ENCODE measurements around the gene PLCB3.

Gene PLCB3

DNA sequence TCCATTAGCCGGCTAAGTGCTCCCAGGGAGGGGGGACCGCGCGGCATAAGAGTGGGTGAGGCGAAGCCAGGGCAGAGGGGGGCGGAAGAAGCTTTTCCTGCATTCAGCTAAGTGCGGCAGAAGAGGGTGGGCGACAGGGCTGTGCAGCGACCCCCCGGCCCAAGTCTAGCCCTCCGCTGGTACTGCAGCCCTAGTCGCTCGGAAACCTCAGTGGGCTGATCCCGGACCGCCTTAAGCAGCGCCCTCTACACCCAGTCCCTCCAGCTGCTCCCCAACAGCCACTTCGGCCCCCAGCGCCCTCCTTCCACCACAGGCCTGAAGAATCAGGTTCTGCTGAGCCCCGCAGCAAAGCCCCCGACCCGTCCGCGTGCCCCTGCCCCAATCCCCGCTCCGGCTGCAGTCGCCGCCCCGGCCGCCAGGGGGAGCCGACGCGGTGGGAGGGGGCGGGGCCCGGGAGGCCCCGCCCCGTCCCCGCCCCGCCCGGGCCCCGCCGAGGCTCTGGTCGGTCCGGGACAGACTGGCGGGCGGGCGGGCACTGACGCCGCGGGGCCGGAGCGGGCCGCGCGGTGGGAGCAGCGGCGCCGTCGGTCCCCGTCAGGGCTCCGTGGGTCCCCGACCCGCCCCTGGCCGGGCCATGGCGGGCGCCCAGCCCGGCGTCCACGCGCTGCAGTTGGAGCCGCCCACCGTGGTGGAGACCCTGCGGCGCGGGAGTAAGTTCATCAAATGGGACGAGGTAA is at the start of gene PLCB3:
TSS of gene PLCB3 (plus strand) at position 515 of the 737 bp plus-strand sequence. CDS start at position 635, 120 bp downstream.
- H3K36me3 ChIP-seq (ENCODE audit: insufficient read depth, low read length) = peaks cover 6% of the 10 kb centered on the region
- peak within 1 kb of the TSS; percentile 71 for H2AFZ ChIP-seq (ENCODE audit: low read depth, low read length)
- no peaks in the 10 kb centered on the region for H3K27me3 ChIP-seq (ENCODE audit: insufficient read depth, low read length)
- no peaks in the 10 kb centered on the region for H3K9me3 ChIP-seq (ENCODE audit: low read length)
- H3K4me3 ChIP-seq (ENCODE audit: low read length) = peak within 1 kb of the TSS; percentile 55
- H3K4me1 ChIP-seq (ENCODE audit: insufficient read depth, low read length) = peaks cover 36% of the 10 kb centered on the region

DNA sequence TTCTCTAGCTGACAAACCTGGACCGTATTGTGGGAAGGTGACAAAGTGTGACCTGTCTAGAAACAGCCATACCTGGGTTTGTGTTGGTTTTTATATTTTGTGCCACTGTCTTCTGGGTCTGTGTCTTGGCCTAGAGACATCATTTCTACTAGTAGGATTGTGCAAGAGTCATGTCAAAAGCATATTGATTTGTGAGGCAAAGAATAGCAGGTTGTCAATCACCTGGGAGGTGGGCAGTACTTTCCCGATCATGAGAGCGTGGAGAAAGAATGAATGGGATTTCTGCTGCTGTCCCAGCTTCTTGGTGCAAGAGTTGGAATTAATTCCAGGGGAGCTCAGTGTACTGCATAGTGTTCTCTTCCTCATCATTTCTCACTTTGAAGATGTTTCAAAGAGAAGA is 49.8 kb upstream of the PLCB3 start:
- no peak overlapping the region for H3K4me3 ChIP-seq (ENCODE audit: low read length)
- H2AFZ ChIP-seq (ENCODE audit: low read depth, low read length) = no peak overlapping the region
- H3K9me3 ChIP-seq (ENCODE audit: low read length) = no peaks in the 10 kb centered on the region
- no peaks in the 10 kb centered on the region for H3K4me1 ChIP-seq (ENCODE audit: insufficient read depth, low read length)
- H3K36me3 ChIP-seq (ENCODE audit: insufficient read depth, low read length) = peaks cover 78% of the 10 kb centered on the region
- H3K27me3 ChIP-seq (ENCODE audit: insufficient read depth, low read length) = no peaks in the 10 kb centered on the region

DNA sequence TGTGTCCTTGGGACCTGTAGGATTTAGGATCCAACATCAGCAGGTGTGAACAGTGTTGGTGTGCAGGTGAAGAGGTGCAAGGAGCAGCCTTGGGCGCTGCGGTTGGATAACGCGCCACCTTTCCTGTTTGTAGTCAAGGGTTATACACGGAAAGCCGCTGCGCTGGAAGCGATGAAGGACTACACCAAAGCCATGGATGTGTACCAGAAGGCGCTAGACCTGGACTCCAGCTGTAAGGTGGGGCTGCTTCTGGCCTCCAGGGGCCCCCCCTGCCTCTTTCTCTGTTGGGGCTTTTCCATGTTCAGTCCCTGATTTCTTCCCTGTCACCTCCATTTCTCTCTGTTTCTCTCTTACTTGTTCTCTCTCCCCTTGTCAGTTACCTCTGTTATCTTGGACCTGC is 48.3 kb upstream of the PLCB3 start:
- Histone ChIP-seq H3K9me3 (ENCODE audit: low read length) (no peaks in the 10 kb centered on the region), H2AFZ (ENCODE audit: low read depth, low read length) (no peak overlapping the region), H3K27me3 (ENCODE audit: insufficient read depth, low read length) (no peaks in the 10 kb centered on the region), H3K36me3 (ENCODE audit: insufficient read depth, low read length) (peaks cover 66% of the 10 kb centered on the region), H3K4me1 (ENCODE audit: insufficient read depth, low read length) (peaks cover 3% of the 10 kb centered on the region), H3K4me3 (ENCODE audit: low read length) (no peak overlapping the region)

DNA sequence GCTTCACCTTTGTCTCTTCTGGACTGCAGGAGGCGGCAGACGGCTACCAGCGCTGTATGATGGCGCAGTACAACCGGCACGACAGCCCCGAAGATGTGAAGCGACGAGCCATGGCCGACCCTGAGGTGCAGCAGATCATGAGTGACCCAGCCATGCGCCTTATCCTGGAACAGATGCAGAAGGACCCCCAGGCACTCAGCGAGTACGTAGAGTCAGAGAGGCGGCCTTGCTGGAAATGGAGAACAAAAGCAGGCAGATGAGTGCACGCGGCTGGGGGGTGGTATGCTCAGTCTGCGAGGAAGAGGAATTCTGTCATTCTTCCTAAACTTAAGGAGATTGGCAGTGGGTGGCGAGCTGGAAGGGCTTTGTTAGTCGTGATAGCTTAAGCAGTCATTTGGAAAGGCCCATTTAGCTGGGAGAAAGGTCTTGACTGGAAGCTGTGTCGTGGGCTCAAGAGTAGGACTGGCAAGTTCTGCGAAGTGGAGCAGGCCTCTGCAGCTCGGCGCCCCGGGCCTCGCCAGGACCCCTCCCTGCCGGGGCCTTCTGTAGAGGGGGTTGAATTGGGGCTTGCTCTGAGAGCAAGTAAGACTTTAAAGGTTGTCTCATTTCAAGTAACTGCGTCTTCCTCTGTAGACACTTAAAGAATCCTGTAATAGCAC is 47.8 kb upstream of the PLCB3 start:
- no peak overlapping the region for H2AFZ ChIP-seq (ENCODE audit: low read depth, low read length)
- H3K4me1 ChIP-seq (ENCODE audit: insufficient read depth, low read length) = peaks cover 3% of the 10 kb centered on the region
- H3K27me3 ChIP-seq (ENCODE audit: insufficient read depth, low read length) = no peaks in the 10 kb centered on the region
- no peak overlapping the region for H3K4me3 ChIP-seq (ENCODE audit: low read length)
- H3K36me3 ChIP-seq (ENCODE audit: insufficient read depth, low read length) = peaks cover 60% of the 10 kb centered on the region
- no peaks in the 10 kb centered on the region for H3K9me3 ChIP-seq (ENCODE audit: low read length)

DNA sequence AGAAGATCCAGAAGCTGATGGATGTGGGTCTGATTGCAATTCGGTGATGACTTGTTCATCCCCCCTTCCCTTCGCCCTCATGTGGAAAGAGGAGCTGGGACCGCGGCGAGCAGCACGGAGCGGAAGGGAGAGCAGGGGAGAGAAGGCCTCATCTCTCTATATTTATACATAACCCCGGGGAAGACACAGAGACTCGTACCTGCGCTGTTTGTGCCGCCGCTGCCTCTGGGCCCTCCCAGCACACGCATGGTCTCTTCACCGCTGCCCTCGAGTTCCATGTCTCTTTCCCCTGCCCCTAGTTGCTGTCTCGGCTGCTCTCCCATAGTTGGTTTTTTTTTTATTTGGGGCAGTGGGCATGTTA is 47.3 kb upstream of the PLCB3 start:
- no peak overlapping the region for H3K4me3 ChIP-seq (ENCODE audit: low read length)
- peaks cover 59% of the 10 kb centered on the region for H3K36me3 ChIP-seq (ENCODE audit: insufficient read depth, low read length)
- no peak overlapping the region for H2AFZ ChIP-seq (ENCODE audit: low read depth, low read length)

DNA sequence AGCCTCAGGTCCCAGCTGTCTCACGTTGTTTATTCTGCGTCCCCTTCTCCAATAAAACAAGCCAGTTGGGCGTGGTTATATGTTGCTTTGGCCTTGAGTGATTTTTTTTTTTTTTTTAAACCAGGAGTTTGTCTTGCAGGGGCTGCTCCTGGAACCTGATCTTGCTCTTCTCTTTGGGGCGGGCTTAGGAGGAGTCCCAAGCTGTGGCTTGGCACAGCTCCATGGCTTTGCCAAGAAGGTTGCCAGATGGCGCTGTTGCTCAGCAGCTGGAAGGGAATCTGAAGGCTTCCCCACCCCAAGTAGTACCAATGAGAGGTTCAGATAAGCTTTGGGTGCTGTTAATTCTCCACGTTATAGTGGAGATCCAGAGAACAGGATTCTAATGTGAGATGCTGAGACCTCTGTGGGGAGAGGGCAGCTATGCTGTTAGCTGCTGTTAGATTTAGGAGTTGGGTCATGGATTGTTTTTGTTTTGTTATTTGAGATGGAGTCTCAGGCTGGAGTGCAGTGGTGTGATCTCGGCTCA is 46.8 kb upstream of the PLCB3 start:
- peaks cover 3% of the 10 kb centered on the region for H3K4me1 ChIP-seq (ENCODE audit: insufficient read depth, low read length)
- H3K9me3 ChIP-seq (ENCODE audit: low read length) = no peaks in the 10 kb centered on the region
- peaks cover 59% of the 10 kb centered on the region for H3K36me3 ChIP-seq (ENCODE audit: insufficient read depth, low read length)

More for the DNA sequence above, 47.3 kb upstream of the PLCB3 start:
- H3K27me3 ChIP-seq (ENCODE audit: insufficient read depth, low read length) = no peaks in the 10 kb centered on the region
- no peaks in the 10 kb centered on the region for H3K9me3 ChIP-seq (ENCODE audit: low read length)
- peaks cover 3% of the 10 kb centered on the region for H3K4me1 ChIP-seq (ENCODE audit: insufficient read depth, low read length)

DNA sequence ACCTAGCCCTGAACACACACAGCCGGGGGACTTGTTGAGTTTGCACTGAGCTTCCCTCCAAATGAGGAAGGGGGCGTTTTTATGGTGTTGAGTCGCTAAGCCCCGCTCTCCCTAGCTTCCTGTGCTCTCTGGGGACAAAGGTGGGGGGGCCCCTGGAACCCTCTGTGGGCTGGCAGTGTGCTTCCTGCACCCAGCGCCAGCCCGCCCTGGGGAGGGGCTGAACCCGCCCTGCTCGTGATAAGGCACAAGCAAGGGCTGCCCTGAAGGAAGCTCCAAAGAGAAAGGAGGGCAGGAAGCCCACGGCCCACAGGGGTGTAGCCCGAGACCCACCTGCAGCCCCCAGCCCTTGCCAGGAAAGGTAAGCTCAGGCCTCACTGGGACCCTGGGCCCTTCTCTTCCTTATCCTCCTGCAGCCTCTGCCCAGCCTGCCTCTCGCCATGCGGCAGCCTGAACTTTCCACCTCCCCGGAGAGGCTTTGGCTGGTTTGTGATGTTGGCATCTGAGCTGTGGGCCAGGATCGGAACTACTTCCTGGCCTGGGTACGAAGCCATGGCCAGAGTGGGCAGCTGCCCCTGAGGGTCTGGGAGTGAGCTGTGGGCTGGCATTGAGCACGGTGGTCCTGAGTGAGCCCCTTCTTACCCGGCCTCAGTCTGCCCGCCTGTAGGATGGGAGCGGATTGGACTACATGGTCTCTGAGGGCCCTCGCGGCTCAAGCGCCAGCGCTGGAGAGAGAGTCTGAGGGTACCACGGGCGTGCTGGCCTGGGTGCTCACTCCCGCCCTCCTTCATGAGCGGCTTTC is 44.7 kb upstream of the PLCB3 start, which contains the start of gene FERMT3:
TSS of gene FERMT3 (plus strand) at position 265 of the 799 bp plus-strand sequence. CDS start 644 bp downstream, outside the sequence.
- Histone ChIP-seq H3K4me1 (ENCODE audit: insufficient read depth, low read length) (peaks cover 3% of the 10 kb centered on the region), H2AFZ (ENCODE audit: low read depth, low read length) (no peak within 1 kb of the TSS), H3K4me3 (ENCODE audit: low read length) (no peak within 1 kb of the TSS), H3K36me3 (ENCODE audit: insufficient read depth, low read length) (peaks cover 39% of the 10 kb centered on the region), H3K27me3 (ENCODE audit: insufficient read depth, low read length) (no peaks in the 10 kb centered on the region), H3K9me3 (ENCODE audit: low read length) (no peaks in the 10 kb centered on the region)

More for the DNA sequence above, 46.8 kb upstream of the PLCB3 start:
- no peak overlapping the region for H2AFZ ChIP-seq (ENCODE audit: low read depth, low read length)
- H3K4me3 ChIP-seq (ENCODE audit: low read length) = no peak overlapping the region
- no peaks in the 10 kb centered on the region for H3K27me3 ChIP-seq (ENCODE audit: insufficient read depth, low read length)

DNA sequence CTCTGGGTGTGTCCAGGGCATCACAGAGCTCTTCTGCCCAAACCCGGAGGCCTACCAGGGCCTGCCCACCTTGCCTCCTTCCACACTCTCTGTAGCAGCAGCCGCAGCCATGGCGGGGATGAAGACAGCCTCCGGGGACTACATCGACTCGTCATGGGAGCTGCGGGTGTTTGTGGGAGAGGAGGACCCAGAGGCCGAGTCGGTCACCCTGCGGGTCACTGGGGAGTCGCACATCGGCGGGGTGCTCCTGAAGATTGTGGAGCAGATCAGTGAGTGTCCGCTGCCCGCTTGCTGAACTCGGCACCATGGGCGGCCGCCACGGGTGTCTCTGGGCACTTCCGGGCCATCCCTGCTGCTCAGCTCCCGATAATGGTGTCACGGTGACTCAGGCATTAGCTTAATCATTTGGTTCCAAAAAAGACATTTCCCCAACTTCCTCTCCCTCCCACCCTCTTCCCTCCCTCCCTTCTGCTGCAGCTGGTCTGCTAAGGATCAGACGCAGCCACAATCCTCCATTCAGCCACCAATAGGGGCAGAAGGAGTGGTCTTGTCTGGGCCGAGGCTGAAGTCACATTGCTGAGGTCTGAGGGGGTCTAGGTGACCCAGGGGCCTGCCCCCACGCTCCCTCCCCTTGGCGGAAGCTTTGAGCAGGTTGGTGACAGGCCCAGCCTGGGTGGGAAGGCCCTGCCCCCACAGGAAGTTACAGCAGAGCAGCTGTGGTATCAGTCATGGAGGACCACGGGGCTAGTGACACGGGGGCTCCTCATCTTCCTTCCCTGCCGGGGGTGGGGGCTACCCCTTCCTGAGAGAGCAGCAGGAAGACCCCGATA is 43.9 kb upstream of the PLCB3 start:
- H3K4me3 ChIP-seq (ENCODE audit: low read length) = no peak overlapping the region
- H3K36me3 ChIP-seq (ENCODE audit: insufficient read depth, low read length) = peaks cover 33% of the 10 kb centered on the region

DNA sequence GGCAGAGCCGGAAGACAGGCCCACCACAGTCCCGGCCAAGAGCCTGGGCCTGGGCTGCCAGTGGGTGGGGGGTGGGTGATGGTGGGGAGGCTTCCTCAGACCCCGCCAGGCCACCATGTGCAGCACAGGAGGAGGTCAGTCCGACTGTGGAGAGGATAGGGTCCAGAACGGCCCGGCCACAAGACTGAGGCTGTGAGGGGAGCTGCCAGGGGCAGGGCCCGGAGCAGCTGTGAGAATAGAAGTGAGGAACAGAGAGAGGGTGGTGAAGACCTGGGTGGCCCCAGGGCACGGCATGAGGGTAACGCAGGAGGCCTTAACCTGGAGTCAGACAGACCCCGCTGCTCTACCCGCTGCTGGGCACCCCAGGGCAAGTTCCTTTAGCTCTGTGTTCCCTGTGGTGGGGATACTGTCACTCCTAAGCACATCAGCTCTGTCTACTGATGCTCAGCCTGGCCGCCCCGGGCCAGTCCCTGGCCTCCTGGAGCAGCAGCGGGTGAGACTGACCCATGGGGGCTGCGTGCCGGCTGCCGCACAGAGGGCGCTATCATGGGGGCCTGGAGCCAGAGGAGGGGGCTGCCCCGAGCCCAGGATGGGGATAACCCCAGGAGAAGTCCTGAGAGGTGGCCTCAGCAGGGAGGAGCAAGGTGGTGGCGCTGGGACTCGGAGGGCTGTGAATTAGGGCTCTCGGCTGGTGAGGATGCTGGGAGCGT is 43.1 kb upstream of the PLCB3 start:
- H2AFZ ChIP-seq (ENCODE audit: low read depth, low read length) = no peak overlapping the region
- H3K9me3 ChIP-seq (ENCODE audit: low read length) = no peaks in the 10 kb centered on the region
- peaks cover 3% of the 10 kb centered on the region for H3K4me1 ChIP-seq (ENCODE audit: insufficient read depth, low read length)
- no peak overlapping the region for H3K4me3 ChIP-seq (ENCODE audit: low read length)
- peaks cover 26% of the 10 kb centered on the region for H3K36me3 ChIP-seq (ENCODE audit: insufficient read depth, low read length)
- H3K27me3 ChIP-seq (ENCODE audit: insufficient read depth, low read length) = no peaks in the 10 kb centered on the region

More for the DNA sequence above, 43.9 kb upstream of the PLCB3 start:
- Histone ChIP-seq H3K27me3 (ENCODE audit: insufficient read depth, low read length) (no peaks in the 10 kb centered on the region), H3K4me1 (ENCODE audit: insufficient read depth, low read length) (peaks cover 3% of the 10 kb centered on the region), H2AFZ (ENCODE audit: low read depth, low read length) (no peak overlapping the region), H3K9me3 (ENCODE audit: low read length) (no peaks in the 10 kb centered on the region)

DNA sequence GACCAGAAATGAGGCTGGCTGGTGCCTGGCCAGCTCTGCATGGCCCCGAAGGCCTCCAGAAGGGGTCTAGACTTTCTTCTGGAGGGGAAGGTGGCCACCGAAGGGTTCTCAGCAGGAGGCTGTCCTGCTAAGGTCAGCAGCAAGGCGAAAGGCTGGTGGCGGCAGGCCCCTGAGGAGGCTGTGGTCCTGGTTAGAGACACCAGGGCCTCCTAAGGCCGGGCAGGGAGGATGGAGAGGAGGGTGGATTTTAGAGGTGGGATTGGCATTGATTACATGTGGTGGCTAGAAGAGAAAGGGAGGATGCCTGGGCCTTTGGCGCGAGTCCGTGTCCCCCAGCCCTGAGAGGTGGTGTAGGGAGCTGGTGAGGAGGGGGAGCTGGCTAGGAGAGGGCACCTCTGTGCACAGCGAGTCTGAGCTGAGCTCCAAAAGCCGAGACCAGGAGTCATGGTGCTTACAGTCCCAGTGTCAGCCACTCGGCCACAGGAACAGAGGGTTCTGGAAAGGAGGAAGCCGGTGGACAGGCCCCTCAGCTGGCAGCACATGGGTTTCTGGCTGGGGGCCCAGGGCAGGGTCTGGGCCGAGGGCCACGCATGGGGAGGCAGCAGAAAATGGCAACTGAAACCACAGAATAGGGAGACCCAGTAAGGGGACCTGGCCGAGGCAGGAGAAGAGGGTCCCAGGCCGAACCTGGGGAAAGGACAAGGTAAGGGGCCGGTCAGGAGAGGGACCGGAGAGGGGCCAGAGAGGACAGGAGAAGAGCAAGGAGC is 42.4 kb upstream of the PLCB3 start:
- H3K9me3 ChIP-seq (ENCODE audit: low read length) = no peaks in the 10 kb centered on the region
- H3K4me1 ChIP-seq (ENCODE audit: insufficient read depth, low read length) = peaks cover 3% of the 10 kb centered on the region
- H2AFZ ChIP-seq (ENCODE audit: low read depth, low read length) = no peak overlapping the region
- peaks cover 18% of the 10 kb centered on the region for H3K36me3 ChIP-seq (ENCODE audit: insufficient read depth, low read length)
- H3K4me3 ChIP-seq (ENCODE audit: low read length) = no peak overlapping the region
- no peaks in the 10 kb centered on the region for H3K27me3 ChIP-seq (ENCODE audit: insufficient read depth, low read length)

DNA sequence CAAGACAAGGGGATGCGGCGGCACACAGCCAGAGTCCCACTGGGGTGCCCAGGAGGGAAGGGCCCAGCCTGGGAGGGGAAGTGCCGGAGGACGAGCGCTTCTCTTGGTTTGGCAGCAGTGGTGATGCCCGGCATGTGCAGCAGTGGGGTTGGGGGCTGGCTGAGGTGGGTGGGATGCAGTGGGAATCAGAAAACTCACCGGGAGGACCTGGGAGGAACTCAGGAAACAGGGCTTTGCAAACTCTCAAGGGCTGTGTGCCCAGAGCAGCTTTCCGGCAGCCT is 41.8 kb upstream of the PLCB3 start:
- Histone ChIP-seq H3K9me3 (ENCODE audit: low read length) (no peaks in the 10 kb centered on the region), H3K36me3 (ENCODE audit: insufficient read depth, low read length) (peaks cover 16% of the 10 kb centered on the region), H2AFZ (ENCODE audit: low read depth, low read length) (no peak overlapping the region), H3K27me3 (ENCODE audit: insufficient read depth, low read length) (no peaks in the 10 kb centered on the region), H3K4me1 (ENCODE audit: insufficient read depth, low read length) (peaks cover 3% of the 10 kb centered on the region), H3K4me3 (ENCODE audit: low read length) (no peak overlapping the region)

Measured in neuron (in vitro differentiated cells).